Smooth muscle cell (in vitro differentiated cells): ENCODE data around the gene PSMB7. TPM values are rescaled to one million over a fixed set of nuclear protein-coding genes. Genes with fewer than 3 reads are reported as not detected.

Source experiments
- DNase-seq: peaks from one replicate; lab custom pipeline; 2025; ENCODE audit not compliant: unreplicated experiment; lab: John Stamatoyannopoulos, UW
- H2AFZ ChIP-seq: fragments of 200-600 bp; sonication (generic); 2 replicates; pipeline ENCODE4 v1.6.0; 2016; ENCODE audit warnings: antibody characterized with exemption, low read depth, mild to moderate bottlenecking
- H3F3A ChIP-seq: fragments of 200-600 bp; sonication (generic); 2 replicates; pipeline ENCODE4 v1.6.0; 2017; ENCODE audit warnings: antibody characterized with exemption, low read depth
- H3K27ac ChIP-seq: fragments of 200-600 bp; sonication (generic); 2 replicates; pipeline ENCODE4 v1.5.1; 2016; ENCODE audit warnings: low read depth, mild to moderate bottlenecking
- H3K27me3 ChIP-seq: fragments of 200-600 bp; sonication (generic); 2 replicates; pipeline ENCODE4 v1.6.1; 2016; ENCODE audit warnings: low read depth, mild to moderate bottlenecking
- H3K36me3 ChIP-seq: fragments of 200-600 bp; sonication (generic); 2 replicates; pipeline ENCODE4 v1.5.1; 2016; ENCODE audit warnings: low read depth
- H3K4me1 ChIP-seq: fragments of 200-600 bp; sonication (generic); 2 replicates; pipeline ENCODE4 v1.5.1; 2016; ENCODE audit warnings: low read depth
- H3K4me2 ChIP-seq: fragments of 200-600 bp; sonication (generic); 2 replicates; pipeline ENCODE4 v1.6.0; 2016; ENCODE audit warnings: mild to moderate bottlenecking
- H3K4me3 ChIP-seq: fragments of 200-600 bp; sonication (generic); 2 replicates; pipeline ENCODE4 v1.5.1; 2016; ENCODE audit warnings: mild to moderate bottlenecking
- H3K79me2 ChIP-seq: fragments of 200-600 bp; sonication (generic); 2 replicates; pipeline ENCODE4 v1.6.0; 2016; ENCODE audit warnings: low read depth, mild to moderate bottlenecking
- H3K9ac ChIP-seq: fragments of 200-600 bp; sonication (generic); 2 replicates; pipeline ENCODE4 v1.6.0; 2016; ENCODE audit warnings: low read depth
- H3K9me3 ChIP-seq: fragments of 200-600 bp; sonication (generic); replicated peaks from 2 replicates; pipeline ENCODE4 v1.5.1; 2016; ENCODE audit warnings: low read depth
- H4K20me1 ChIP-seq: fragments of 200-600 bp; sonication (generic); 2 replicates; pipeline ENCODE4 v1.6.0; 2016; ENCODE audit warnings: low read depth
- CTCF ChIP-seq: fragments of 200-600 bp; sonication (generic); IDR thresholded peaks from 2 replicates; pipeline ENCODE4 v1.5.1; 2017; ENCODE audit warnings: borderline replicate concordance, mild to moderate bottlenecking, antibody characterized with exemption; ENCODE audit not compliant: insufficient read depth, poor library complexity, severe bottlenecking
- WGBS: methylation state at CpG from one replicate; pipeline ENCODE4 v1.1.7; 2016; ENCODE audit warnings: low lambda C conversion rate; 5-methylcytosine and 5-hydroxymethylcytosine counted together
- polyA plus RNA-seq: library from polyadenylated mRNA; unstranded; fragments of >200 nt; fragmentation: Nextera tagmentation; extraction: Ambion mirVana; gene quantifications from 2 replicates; pipeline ENCODE4 v1.2.1, GENCODE V29; 2016
- total RNA-seq: library from RNA; depleted of rRNA; stranded (reverse); fragments of >200 nt; gene quantifications from 2 replicates; pipeline ENCODE4 v1.2.3, GENCODE V29; 2014

PSMB7 gene
- total and polyA plus RNA-seq, 2 experiments from 2014 or later = 246 to 302 TPM

- Histone ChIP-seq H3K36me3 (no peaks in the 10 kb centered on the region), H3K9me3 (no peaks in the 10 kb centered on the region), H3K27ac (no peak overlapping the region), H3K9ac (no peak overlapping the region), H3F3A (no peaks in the 10 kb centered on the region), H3K4me3 (no peak overlapping the region), H2AFZ (no peak overlapping the region), H3K27me3 (no peaks in the 10 kb centered on the region), H3K79me2 (no peaks in the 10 kb centered on the region), H3K4me2 (no peak overlapping the region), H4K20me1 (no peaks in the 10 kb centered on the region), H3K4me1 (no peaks in the 10 kb centered on the region)
- DNase-seq = no peak
- no peak for TF ChIP-seq CTCF
- WGBS = 96% methylated on average over 3 of the region's 3 CpGs
These were observed 21.8 kb upstream of the PSMB7 start for GRCh38 chr9:124437086-124437485.

DNA sequence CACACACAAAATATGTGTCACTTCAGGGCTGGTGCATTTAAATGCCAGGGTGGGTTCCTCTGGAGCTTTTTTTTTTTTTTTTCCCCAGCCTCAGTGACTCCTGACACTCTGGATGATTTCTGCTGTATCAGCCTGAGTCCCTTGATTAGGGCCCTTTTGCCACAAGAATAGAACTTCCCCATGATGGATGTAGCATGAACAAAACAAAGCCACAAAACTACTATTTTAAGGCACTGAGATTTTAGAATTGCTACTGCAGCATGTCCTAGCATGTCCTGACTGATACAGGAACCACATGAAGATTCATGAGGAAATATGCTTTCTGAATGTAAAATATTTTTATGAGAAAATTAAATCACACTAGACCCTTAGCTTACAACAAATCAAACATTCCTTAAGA lies 21.1 kb upstream of the PSMB7 start:
- H3K27ac ChIP-seq = no peak overlapping the region
- no peak overlapping the region for H3K4me2 ChIP-seq
- H3K9ac ChIP-seq = no peak overlapping the region
- no peaks in the 10 kb centered on the region for H3K79me2 ChIP-seq
- no peak overlapping the region for H2AFZ ChIP-seq
- no peaks in the 10 kb centered on the region for H3K4me1 ChIP-seq
- no peaks in the 10 kb centered on the region for H4K20me1 ChIP-seq
- no peaks in the 10 kb centered on the region for H3K9me3 ChIP-seq
- no peaks in the 10 kb centered on the region for H3K36me3 ChIP-seq
- H3K4me3 ChIP-seq = no peak overlapping the region
- H3K27me3 ChIP-seq = no peaks in the 10 kb centered on the region
- DNase-seq = no peak
- no peaks in the 10 kb centered on the region for H3F3A ChIP-seq
- no peak for TF ChIP-seq CTCF

DNA sequence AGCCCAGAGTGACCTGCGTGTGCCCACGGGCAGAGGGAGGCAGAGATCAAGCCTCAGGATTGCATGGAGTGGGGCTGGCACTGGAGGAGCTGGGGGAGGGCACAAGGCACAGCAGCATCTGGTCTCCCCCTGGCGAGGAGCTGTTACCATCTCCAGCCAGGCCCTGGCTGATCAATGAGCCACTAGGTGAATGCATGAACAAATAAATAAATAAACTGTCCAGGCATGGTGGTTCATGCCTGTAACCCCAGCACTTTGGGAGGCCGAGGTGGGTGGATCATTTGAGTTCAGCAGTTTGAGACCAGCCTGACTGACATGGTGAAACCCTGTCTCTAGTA lies 14.3 kb upstream of the PSMB7 start:
- WGBS = 78% methylated on average over 4 of the region's 4 CpGs
- H3K36me3 ChIP-seq = no peaks in the 10 kb centered on the region
- no peaks in the 10 kb centered on the region for H3K79me2 ChIP-seq
- TF ChIP-seq CTCF = no peak
- no peak for DNase-seq
- no peak overlapping the region for H2AFZ ChIP-seq
- H4K20me1 ChIP-seq = no peaks in the 10 kb centered on the region
- H3K9me3 ChIP-seq = no peaks in the 10 kb centered on the region
- H3F3A ChIP-seq = no peaks in the 10 kb centered on the region
- no peaks in the 10 kb centered on the region for H3K4me1 ChIP-seq
- H3K27ac ChIP-seq = no peak overlapping the region
- no peak overlapping the region for H3K4me3 ChIP-seq
- H3K27me3 ChIP-seq = no peaks in the 10 kb centered on the region
- no peak overlapping the region for H3K9ac ChIP-seq
- H3K4me2 ChIP-seq = no peak overlapping the region

- WGBS = 90% methylated on average over 28 of the region's 28 CpGs
- Histone ChIP-seq H3K79me2 (no peaks in the 10 kb centered on the region), H3K4me3 (no peak overlapping the region), H3K4me2 (no peak overlapping the region), H3K27ac (no peak overlapping the region), H3K4me1 (no peaks in the 10 kb centered on the region), H3K27me3 (no peaks in the 10 kb centered on the region), H3K36me3 (no peaks in the 10 kb centered on the region), H3K9ac (no peak overlapping the region), H4K20me1 (no peaks in the 10 kb centered on the region), H3K9me3 (no peaks in the 10 kb centered on the region), H2AFZ (no peak overlapping the region), H3F3A (no peaks in the 10 kb centered on the region)
- TF ChIP-seq CTCF = no peak
- no peak for DNase-seq
These were observed 13.7 kb upstream of the PSMB7 start for GRCh38 chr9:124428751-124429529.
